GM10266 (cell line): Measurements from ENCODE around the gene SCEL.

ENCODE experiments used
- DNase-seq: peaks from one replicate; pipeline ENCODE4 v3.0.0; 2012; ENCODE audit errors: extremely low spot score
- TF ChIP-seq, protein P1 (sequence below): IDR thresholded peaks from 2 replicates; pipeline ENCODE4 v1.5.1; 2012; ENCODE audit warnings: mild to moderate bottlenecking, low read depth; ENCODE audit not compliant: control insufficient read depth, insufficient read depth; ENCODE audit errors: missing control alignments

Gene SCEL

DNA sequence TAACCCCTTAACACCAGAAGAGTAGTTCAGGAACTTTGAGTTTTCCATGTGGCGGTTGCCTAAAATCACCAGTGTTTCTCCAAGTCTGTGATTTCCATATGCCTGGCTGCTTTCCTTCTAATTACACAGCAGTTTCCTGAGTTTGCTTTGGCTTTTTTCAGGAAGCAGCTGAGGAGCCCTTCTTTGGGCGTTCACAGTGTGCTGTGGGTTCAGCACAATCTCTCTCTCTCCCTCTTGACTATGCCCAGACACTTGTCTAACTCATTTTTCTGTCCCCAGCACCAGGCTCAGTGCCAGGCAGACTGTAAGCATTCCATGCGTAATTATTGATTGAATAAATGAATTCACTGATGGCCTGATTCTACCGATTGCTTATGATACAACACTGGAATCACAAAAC is 19.7 kb downstream of the SCEL start:
- TF ChIP-seq, protein P1, sequence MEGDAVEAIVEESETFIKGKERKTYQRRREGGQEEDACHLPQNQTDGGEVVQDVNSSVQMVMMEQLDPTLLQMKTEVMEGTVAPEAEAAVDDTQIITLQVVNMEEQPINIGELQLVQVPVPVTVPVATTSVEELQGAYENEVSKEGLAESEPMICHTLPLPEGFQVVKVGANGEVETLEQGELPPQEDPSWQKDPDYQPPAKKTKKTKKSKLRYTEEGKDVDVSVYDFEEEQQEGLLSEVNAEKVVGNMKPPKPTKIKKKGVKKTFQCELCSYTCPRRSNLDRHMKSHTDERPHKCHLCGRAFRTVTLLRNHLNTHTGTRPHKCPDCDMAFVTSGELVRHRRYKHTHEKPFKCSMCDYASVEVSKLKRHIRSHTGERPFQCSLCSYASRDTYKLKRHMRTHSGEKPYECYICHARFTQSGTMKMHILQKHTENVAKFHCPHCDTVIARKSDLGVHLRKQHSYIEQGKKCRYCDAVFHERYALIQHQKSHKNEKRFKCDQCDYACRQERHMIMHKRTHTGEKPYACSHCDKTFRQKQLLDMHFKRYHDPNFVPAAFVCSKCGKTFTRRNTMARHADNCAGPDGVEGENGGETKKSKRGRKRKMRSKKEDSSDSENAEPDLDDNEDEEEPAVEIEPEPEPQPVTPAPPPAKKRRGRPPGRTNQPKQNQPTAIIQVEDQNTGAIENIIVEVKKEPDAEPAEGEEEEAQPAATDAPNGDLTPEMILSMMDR: no peak
- DNase-seq: no peak

DNA sequence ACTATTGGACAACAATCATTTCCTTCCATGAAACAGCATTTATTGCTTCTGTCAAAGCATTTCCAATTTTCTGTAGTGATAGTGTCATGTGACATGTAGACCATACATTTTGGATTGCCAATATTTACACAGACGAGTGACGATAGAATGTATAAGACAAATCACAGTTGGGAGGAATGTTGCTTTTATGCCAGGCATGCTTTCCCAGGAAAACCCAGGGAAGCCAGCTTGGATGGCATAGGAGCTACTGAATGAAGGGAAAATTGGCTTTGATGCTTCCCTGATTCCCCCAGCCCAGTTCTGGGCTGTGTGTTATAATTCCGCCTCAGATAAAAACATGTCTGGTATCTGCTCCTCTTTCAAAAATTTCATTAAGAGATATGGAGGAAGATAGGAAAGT is 22.5 kb downstream of the SCEL start:
- TF ChIP-seq, protein P1: no peak
- DNase-seq: no peak

DNA sequence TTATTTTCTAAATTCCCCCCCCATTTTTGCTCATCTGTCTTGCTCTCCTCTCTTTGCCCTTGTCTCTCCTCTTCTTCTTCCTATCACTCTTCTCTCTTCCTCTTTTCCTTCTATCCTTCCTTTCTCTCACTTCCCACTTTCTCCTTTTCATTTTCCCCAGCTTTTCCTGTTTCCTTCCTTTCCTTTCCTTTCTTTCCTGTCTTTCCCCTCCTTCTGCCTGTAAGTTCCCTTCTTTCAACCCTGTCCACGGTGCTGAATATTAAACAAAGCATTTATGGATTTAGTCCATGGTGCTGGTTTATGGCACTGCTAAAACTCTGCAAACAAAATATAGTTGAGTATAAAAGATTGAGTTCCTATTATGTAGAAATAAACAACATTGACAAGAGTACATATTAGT is 27.6 kb downstream of the SCEL start:
- DNase-seq: no peak
- TF ChIP-seq, protein P1: no peak

DNA sequence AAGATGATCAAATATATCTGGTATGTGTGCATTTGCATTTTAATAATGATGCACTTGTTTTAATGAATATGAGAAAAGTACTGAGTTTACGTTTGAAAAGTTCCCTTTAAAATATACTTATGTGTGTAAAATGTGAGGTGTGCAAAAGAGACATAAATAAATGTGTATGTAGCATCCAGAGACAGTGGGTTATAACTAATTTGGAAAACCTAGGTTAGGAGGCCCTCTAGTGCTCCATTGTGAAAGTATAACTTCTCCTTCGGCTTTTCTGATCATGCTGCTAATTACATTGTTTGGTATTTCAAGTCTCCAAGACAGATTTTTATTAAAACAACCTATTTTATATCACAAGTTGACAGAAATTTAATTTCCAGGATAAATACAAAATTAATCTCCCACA is 30.1 kb downstream of the SCEL start:
- TF ChIP-seq, protein P1: peak; percentile 52
- DNase-seq: peak; percentile 30

DNA sequence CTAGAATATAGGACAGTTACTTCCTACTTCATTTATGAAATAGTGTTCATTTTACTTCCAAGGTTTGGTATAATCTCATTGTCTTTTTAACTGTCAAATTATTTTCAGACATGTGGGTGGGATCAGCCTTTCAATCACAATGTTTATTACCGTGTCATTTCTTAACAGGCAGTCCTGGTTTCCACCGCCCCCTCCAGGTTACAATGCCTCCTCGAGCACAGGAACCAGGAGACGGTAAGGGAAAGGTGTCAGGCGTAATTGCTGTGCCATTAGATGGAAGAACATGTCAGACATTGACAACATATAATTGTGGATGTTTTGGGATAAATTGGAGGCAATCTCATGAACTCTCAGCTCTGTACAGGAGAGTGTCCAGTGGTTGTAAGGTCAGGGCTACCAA is 36.5 kb downstream of the SCEL start:
- TF ChIP-seq, protein P1: no peak
- DNase-seq: no peak

DNA sequence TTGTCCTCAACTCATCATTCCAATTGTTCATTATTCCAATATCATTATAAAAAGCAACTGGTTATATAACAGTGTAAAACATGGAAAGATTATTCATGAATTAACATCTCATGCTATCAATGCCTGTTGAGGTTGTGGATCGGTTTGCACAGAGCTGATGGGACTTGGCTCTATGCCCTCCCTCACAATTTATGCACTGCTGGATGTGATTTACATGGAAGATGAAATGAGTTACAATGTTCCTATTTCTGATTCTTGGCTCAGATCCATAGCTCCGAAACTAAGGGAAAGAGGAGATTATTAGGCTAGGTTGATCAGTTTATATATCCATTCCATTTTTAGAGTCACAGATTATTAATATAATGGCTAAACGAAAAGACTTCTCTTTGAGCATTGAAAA is 38.6 kb downstream of the SCEL start:
- no peak for DNase-seq
- TF ChIP-seq, protein P1: no peak

DNA sequence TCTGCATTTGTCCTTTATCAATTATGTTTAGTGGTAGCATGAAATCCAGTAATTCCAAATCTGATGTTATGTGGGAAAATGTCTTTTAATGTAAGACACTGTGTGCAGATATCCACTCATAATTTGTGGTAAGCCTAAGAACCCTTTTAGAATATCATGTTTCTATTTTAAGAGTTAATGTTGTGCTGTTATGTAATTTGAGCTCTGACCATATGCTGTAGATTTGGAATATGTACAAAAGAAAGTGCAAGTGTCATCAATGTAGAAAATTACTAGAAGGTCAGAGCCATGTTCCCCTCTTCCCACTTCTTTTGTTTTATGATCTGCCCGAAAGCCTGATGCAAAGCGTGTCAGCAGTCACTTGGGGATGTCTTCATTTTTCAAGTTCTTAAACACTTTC is 44.5 kb downstream of the SCEL start:
- TF ChIP-seq, protein P1: no peak
- no peak for DNase-seq
